Colonic mucosa (tissue), 4 donors: ENCODE data around the gene ARHGEF38. TPM values are rescaled to one million over a fixed set of nuclear protein-coding genes. Genes with fewer than 3 reads are reported as not detected.

Experiments
- DNase-seq: peaks from one replicate; pipeline ENCODE4 v3.0.0-alpha.2; 2020
- H3K27ac ChIP-seq: fragments of 200-600 bp; one replicate; pipeline ENCODE4 v1.8.0; 2021
- H3K27me3 ChIP-seq: fragments of 200-600 bp; one replicate; pipeline ENCODE4 v1.8.0; 2021
- H3K36me3 ChIP-seq: fragments of 200-600 bp; one replicate; pipeline ENCODE4 v1.8.0; 2021
- H3K4me1 ChIP-seq: fragments of 200-600 bp; one replicate; pipeline ENCODE4 v1.8.0; 2021; ENCODE audit warnings: mild to moderate bottlenecking
- H3K4me3 ChIP-seq: fragments of 200-600 bp; one replicate; pipeline ENCODE4 v1.8.0; 2021
- H3K9ac ChIP-seq, 2 donors: one replicate each; pipeline ENCODE4 v1.7.0; 2013; ENCODE audit warnings: control low read depth in 2 of 2, low read depth in 2 of 2, low read length in 2 of 2
- H3K9me3 ChIP-seq: fragments of 200-600 bp; one replicate; pipeline ENCODE4 v1.8.0; 2021
- CTCF ChIP-seq: fragments of 200-600 bp; IDR thresholded peaks from one replicate; pipeline ENCODE4 v1.8.0; 2022; ENCODE audit warnings: antibody characterized with exemption, mild to moderate bottlenecking
- intact Hi-C: fragments of 100-400 bp; cut with DNase I; formaldehyde crosslinking; loops from one replicate; pipeline ENCODE4 v1.14.1; 2022
- total RNA-seq, 2 donors: library from RNA; stranded (reverse); fragmentation: NEBNext Ultra II Directional in 1 of 2; extraction: Animal tissue kit (Norgen Biotek cat#: 25700) in 1 of 2; gene quantifications; one replicate each; pipeline ENCODE4 v1.2.1, GENCODE V29; 2021
- donor health status: healthy.
- donor health status: DM: no; HTN: no; CAD: no.
- donor health status: DM: no; HTN: no; CAD: no.

The ARHGEF38 gene
- total RNA-seq, 2 donors from 2014 or later, result 14.4 to 14.8 TPM

DNA sequence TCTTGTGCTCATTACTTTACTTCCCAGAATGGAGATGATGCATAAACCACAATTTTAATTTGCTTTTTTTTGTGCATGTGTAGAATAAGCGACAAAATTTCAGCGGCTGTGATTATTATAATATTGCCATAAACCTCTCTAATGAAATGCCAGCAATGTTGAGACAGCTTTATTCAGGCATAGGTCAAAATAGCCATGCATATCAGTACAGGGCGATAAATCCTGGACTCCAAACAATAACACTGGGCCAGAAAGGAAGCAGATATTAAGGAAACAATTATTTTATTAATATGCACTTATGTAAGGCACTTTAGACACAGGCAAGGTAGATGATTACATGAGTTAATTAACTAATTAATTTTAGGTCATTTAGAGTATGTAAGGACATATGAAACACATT, 47.1 kb downstream of the ARHGEF38 start:
- Histone ChIP-seq H3K9ac (no peak overlapping the region), H3K9me3 (no peaks in the 10 kb centered on the region), H3K36me3 (no peaks in the 10 kb centered on the region), H3K4me1 (no peaks in the 10 kb centered on the region), H3K27me3 (no peaks in the 10 kb centered on the region), H3K4me3 (no peak overlapping the region), H3K27ac (no peak overlapping the region)
- intact Hi-C loops, result no loop called here
- TF ChIP-seq CTCF, result no peak
- no peak for DNase-seq

DNA sequence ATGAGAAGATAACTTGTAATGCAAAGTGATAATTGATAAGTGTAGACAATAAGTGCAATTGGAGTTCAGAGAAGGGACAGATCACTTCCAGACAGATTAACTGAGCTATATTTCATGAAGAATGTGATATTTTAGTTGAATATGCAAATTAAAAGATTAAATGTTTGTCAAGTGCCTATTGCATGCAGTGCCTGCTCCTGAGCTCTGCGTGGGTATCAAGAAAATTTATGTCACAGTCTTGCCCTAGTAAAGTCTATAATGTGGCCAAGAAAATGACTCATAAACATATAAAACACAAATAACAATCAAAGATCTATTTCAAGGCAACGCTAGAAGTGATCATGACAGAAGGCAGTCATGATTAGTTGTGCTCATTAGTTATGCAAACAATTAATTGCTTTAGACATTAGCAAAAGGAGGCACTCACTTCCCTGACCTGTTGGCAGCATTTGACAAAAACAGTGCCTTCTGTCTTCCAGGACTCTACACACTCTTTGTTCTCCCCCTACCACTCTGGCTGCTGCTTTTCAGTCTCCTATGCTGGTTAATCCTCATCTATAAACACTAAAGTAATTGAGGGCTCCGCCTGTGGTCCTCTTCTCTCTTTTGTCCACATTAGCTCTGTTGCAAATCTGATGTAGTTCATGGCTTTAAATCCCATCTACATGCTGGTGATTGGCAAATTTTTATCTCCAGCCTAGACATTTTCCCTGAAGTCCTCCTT, 47.7 kb downstream of the ARHGEF38 start:
- Histone ChIP-seq H3K9me3 (no peaks in the 10 kb centered on the region), H3K4me1 (no peaks in the 10 kb centered on the region), H3K4me3 (no peak overlapping the region), H3K27ac (no peak overlapping the region), H3K27me3 (no peaks in the 10 kb centered on the region), H3K9ac (no peak overlapping the region), H3K36me3 (no peaks in the 10 kb centered on the region)
- TF ChIP-seq CTCF, result no peak
- DNase-seq, result no peak
- intact Hi-C loops, result no loop called here

DNA sequence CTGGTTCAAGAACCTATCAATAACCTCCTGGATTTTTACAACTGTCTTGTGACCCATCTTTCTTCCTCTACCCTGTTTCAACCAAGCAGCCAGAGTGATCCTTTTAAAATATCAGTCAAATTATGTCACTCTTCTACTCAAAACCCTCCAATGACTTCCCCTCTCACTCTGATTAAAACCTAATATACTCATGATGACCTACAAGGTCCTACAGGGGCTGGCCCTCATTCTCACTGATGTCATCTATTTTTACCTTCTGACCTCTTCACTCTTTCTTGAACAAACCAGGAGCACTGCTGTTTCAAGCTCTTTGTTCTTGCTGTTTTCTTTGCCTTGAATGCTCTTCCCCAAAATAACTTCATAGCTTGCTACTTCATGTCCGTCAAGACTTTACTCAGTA, 48.5 kb downstream of the ARHGEF38 start:
- no peak for TF ChIP-seq CTCF
- H3K4me1 ChIP-seq, result no peaks in the 10 kb centered on the region
- H3K27ac ChIP-seq, result no peak overlapping the region
- H3K4me3 ChIP-seq, result no peak overlapping the region
- no peaks in the 10 kb centered on the region for H3K36me3 ChIP-seq
- no peaks in the 10 kb centered on the region for H3K9me3 ChIP-seq
- no peak for DNase-seq
- intact Hi-C loops, result no loop called here
- no peak overlapping the region for H3K9ac ChIP-seq
- H3K27me3 ChIP-seq, result no peaks in the 10 kb centered on the region

DNA sequence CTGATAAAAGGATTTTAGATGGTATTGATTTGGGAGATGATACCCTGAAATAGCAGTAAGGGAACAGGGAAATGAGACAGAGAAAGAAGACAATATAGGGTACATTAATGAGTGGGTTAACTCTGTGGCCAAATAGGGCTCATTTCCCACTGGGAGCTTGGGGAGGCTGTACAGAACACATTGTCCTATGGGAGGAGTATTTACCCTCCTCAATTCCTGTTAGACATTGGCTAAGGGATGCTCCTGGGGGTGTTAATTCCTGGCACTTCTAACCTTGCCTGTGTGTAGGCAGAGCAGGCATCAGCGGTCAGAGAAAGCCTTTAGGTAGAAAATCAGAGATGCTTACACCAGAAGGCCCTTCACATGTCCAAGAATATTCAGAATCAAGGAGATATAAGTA, 49.0 kb downstream of the ARHGEF38 start:
- DNase-seq, result no peak
- intact Hi-C loops, result no loop called here
- Histone ChIP-seq H3K9me3 (no peaks in the 10 kb centered on the region), H3K4me1 (no peaks in the 10 kb centered on the region), H3K27ac (no peak overlapping the region), H3K9ac (no peak overlapping the region), H3K4me3 (no peak overlapping the region), H3K27me3 (no peaks in the 10 kb centered on the region), H3K36me3 (no peaks in the 10 kb centered on the region)
- TF ChIP-seq CTCF, result no peak

DNA sequence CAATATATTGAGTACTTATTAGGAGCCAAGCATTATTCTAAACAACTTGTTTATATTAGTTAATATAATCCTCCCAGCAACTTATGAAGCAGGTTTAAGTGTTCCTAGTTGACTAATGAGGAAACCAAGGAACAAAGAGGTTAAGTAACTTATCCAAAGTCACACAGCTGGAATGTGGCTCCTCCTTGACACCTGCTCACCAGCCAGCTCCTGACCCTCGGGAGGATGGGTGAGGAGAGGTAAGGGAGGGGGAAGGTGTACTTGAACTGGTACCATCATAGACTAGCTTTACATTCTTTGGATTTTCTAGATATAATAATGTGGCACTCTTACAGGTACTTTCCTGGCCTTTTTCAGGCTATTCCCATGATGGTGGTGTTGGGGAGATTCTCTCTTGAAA, 50.7 kb downstream of the ARHGEF38 start:
- intact Hi-C loops, result no loop called here
- H3K9ac ChIP-seq, result no peak overlapping the region
- TF ChIP-seq CTCF, result no peak
- no peaks in the 10 kb centered on the region for H3K27me3 ChIP-seq
- H3K27ac ChIP-seq, result no peak overlapping the region
- no peak for DNase-seq
- H3K4me1 ChIP-seq, result no peaks in the 10 kb centered on the region
- H3K36me3 ChIP-seq, result no peaks in the 10 kb centered on the region
- no peaks in the 10 kb centered on the region for H3K9me3 ChIP-seq
- no peak overlapping the region for H3K4me3 ChIP-seq
